Neuronal stem cell (in vitro differentiated cells): ENCODE measurements around the gene ULK4.
A peak's percentile ranks its signal among the peaks of the same experiment; 100 is the strongest.
"Not testable (repeated sequence)": the region's sequence is repeated elsewhere in the genome, so short reads cannot be mapped to it uniquely, and the experiment has no call there.

ENCODE experiments used
- DNase-seq: peaks from one replicate; pipeline ENCODE4 v3.0.0-alpha.2; 2013; ENCODE audit warnings: low spot score
- H2AFZ ChIP-seq: one replicate; pipeline ENCODE4 v1.6.1; 2013; ENCODE audit warnings: mild to moderate bottlenecking, low read length, inconsistent platforms
- H2AK5ac ChIP-seq: 2 replicates; pipeline ENCODE4 v1.6.1; 2013; ENCODE audit warnings: low read depth, mild to moderate bottlenecking, inconsistent platforms, low read length, moderate library complexity, mixed read lengths
- H2BK120ac ChIP-seq: 2 replicates; pipeline ENCODE4 v1.6.1; 2013; ENCODE audit warnings: low read depth, mild to moderate bottlenecking, inconsistent platforms, low read length, moderate library complexity, mixed read lengths
- H2BK12ac ChIP-seq: one replicate; pipeline ENCODE4 v1.6.1; 2013; ENCODE audit warnings: low read length, inconsistent platforms
- H2BK15ac ChIP-seq: 2 replicates; pipeline ENCODE4 v1.6.1; 2013; ENCODE audit warnings: mild to moderate bottlenecking, low read length, inconsistent platforms, mixed read lengths
- H2BK5ac ChIP-seq: one replicate; pipeline ENCODE4 v1.6.1; 2013; ENCODE audit warnings: inconsistent platforms, mild to moderate bottlenecking, low read length, moderate library complexity
- H3K14ac ChIP-seq: one replicate; pipeline ENCODE4 v1.6.1; 2013; ENCODE audit warnings: low read length, inconsistent platforms
- H3K18ac ChIP-seq: 2 replicates; pipeline ENCODE4 v1.6.1; 2013; ENCODE audit warnings: low read length, inconsistent platforms
- H3K23ac ChIP-seq: 2 replicates; pipeline ENCODE4 v1.6.1; 2013; ENCODE audit warnings: low read depth, mild to moderate bottlenecking, mixed read lengths, low read length, inconsistent platforms; ENCODE audit not compliant: poor library complexity
- H3K27ac ChIP-seq: replicated peaks from 3 replicates; pipeline ENCODE4 v1.5.1; 2013; ENCODE audit warnings: low read length, inconsistent platforms
- H3K27me3 ChIP-seq, 3 experiments: 2 replicates each; pipeline ENCODE4 v1.6.1; 2013; ENCODE audit warnings: low read length in 3 of 3, mild to moderate bottlenecking in 2 of 3, inconsistent platforms in 1 of 3, low read depth in 1 of 3, mixed read lengths in 1 of 3, moderate library complexity in 1 of 3; ENCODE audit not compliant: control insufficient read depth in 3 of 3, insufficient read depth in 3 of 3
- H3K36me3 ChIP-seq, 2 donors: replicated peaks in 1 of 2; 2 replicates each; pipeline ENCODE4 v1.6.1; 2013; ENCODE audit warnings: low read length in 2 of 2; ENCODE audit not compliant: control insufficient read depth in 2 of 2, insufficient read depth in 2 of 2
- H3K4ac ChIP-seq: 2 replicates; pipeline ENCODE4 v1.6.1; 2013; ENCODE audit warnings: inconsistent platforms, mild to moderate bottlenecking, low read length, moderate library complexity
- H3K4me1 ChIP-seq, 2 donors: 1 replicate in 1 of 2; 2 replicates in 1 of 2; pipeline ENCODE4 v1.6.1; 2013; ENCODE audit warnings: low read length in 2 of 2, low read depth in 1 of 2; ENCODE audit not compliant: control insufficient read depth in 2 of 2, insufficient read depth in 1 of 2
- H3K4me2 ChIP-seq: one replicate; pipeline ENCODE4 v1.6.1; 2013; ENCODE audit warnings: mild to moderate bottlenecking, low read length, inconsistent platforms; ENCODE audit not compliant: insufficient read depth, poor library complexity, severe bottlenecking
- H3K4me3 ChIP-seq, 2 donors: 2 replicates each; pipeline ENCODE4 v1.5.1; 2013; ENCODE audit warnings: low read length in 2 of 2, mild to moderate bottlenecking in 2 of 2, inconsistent platforms in 1 of 2, moderate library complexity in 1 of 2
- H3K79me1 ChIP-seq: one replicate; pipeline ENCODE4 v1.6.1; 2013; ENCODE audit warnings: low read depth, mild to moderate bottlenecking, inconsistent platforms, low read length, moderate library complexity
- H3K9ac ChIP-seq: one replicate; pipeline ENCODE4 v1.6.1; 2013; ENCODE audit warnings: mild to moderate bottlenecking, low read depth, low read length, inconsistent platforms; ENCODE audit not compliant: poor library complexity
- H3K9me3 ChIP-seq, 2 donors: replicated peaks in 1 of 2; 2 replicates each; pipeline versions ENCODE3 to v1.6.1; 2013; ENCODE audit warnings: low read length in 2 of 2, mild to moderate bottlenecking in 2 of 2, inconsistent platforms in 1 of 2, low read depth in 1 of 2, mixed read lengths in 1 of 2, moderate library complexity in 1 of 2; ENCODE audit not compliant: control insufficient read depth in 2 of 2, insufficient read depth in 1 of 2
- H4K8ac ChIP-seq: one replicate; pipeline ENCODE4 v1.6.1; 2013; ENCODE audit warnings: low read depth, mild to moderate bottlenecking, inconsistent platforms, low read length, moderate library complexity
- H4K91ac ChIP-seq: one replicate; pipeline ENCODE4 v1.6.1; 2013; ENCODE audit warnings: low read length, low read depth, mild to moderate bottlenecking, inconsistent platforms; ENCODE audit not compliant: poor library complexity
- WGBS, 2 donors: extraction: QIAGEN DNeasy Blood & Tissue Kit; methylation state at CpG; one replicate each; pipeline ENCODE4 v1.1.7; 2013; ENCODE audit warnings: missing lambda C conversion rate in 2 of 2, mixed read lengths in 1 of 2; ENCODE audit not compliant: insufficient read length in 2 of 2, insufficient replicate concordance in 1 of 2; ENCODE audit errors: extremely low coverage in 2 of 2; 5-methylcytosine and 5-hydroxymethylcytosine counted together

ULK4 gene

DNA sequence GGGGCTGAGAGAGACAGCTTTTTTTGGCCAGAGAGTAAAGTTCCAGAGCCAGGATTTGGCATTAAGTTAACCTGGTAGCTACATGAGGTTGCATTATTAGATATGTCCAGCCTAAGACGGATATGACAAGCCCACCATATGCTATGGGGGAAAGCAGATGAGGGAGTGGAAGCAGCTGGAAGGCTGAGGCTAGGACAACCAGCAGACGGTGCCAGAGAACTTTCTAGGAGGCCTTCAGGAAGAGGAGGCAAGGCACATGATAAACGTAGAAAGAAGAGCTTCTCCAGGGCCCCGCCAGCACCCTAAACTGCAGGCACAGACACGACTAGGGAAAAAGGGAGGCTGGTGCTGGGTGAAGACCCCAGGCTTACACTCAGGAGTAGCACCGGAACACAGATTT, 675.6 kb downstream of the ULK4 start:
- H3K9me3 ChIP-seq = no peaks in the 10 kb centered on the region

DNA sequence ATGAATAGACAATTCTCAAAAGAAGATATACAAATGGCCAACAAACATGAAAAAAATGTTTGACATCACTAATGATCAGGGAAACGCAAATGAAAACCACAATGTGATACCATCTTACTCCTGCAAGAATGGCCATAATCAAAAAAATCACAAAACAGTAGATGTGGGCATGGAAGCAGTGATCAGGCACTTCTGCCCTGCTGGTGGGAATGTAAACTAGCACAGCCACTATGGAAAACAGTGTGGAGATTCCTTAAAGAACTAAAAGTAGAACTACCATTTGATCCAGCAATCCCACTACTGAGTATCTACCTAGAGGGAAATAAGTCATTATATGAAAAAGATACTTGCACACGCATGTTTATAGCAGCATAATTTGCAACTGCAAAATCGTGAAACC, 677.0 kb downstream of the ULK4 start:
- H3K79me1 ChIP-seq, H4K8ac ChIP-seq, H3K4me3 ChIP-seq, H2BK12ac ChIP-seq, H2BK5ac ChIP-seq, H3K27me3 ChIP-seq, H3K23ac ChIP-seq, H2AFZ ChIP-seq, H3K14ac ChIP-seq, H2BK15ac ChIP-seq, DNase-seq, H3K9me3 ChIP-seq, H2BK120ac ChIP-seq, H3K18ac ChIP-seq, H2AK5ac ChIP-seq, H3K4me2 ChIP-seq, H3K4me1 ChIP-seq, H3K4ac ChIP-seq, H4K91ac ChIP-seq, H3K9ac ChIP-seq, H3K27ac ChIP-seq, H3K36me3 ChIP-seq: not testable (repeated sequence)
- WGBS, 2 donors = no CpG with 5 or more reads among the region's 3 CpGs

More for the DNA sequence above, 675.6 kb downstream of the ULK4 start:
- Histone ChIP-seq H2AK5ac (no peak overlapping the region), H2AFZ (no peak overlapping the region), H2BK5ac (no peak overlapping the region), H2BK15ac (no peak overlapping the region), H3K4me2 (no peak overlapping the region), H3K23ac (no peak overlapping the region), H3K79me1 (no peaks in the 10 kb centered on the region), H3K27ac (no peak overlapping the region), H3K9ac (no peak overlapping the region), H4K8ac (no peak overlapping the region), H3K4ac (no peak overlapping the region), H3K4me3 (no peak overlapping the region), H3K18ac (no peak overlapping the region), H3K27me3 (no peaks in the 10 kb centered on the region), H2BK12ac (no peak overlapping the region), H3K36me3 (no peaks in the 10 kb centered on the region), H3K14ac (no peak overlapping the region), H4K91ac (no peak overlapping the region), H3K4me1 (no peaks in the 10 kb centered on the region), H2BK120ac (no peak overlapping the region)
- WGBS, 2 donors = no CpG with 5 or more reads among the region's 6 CpGs
- no peak for DNase-seq

DNA sequence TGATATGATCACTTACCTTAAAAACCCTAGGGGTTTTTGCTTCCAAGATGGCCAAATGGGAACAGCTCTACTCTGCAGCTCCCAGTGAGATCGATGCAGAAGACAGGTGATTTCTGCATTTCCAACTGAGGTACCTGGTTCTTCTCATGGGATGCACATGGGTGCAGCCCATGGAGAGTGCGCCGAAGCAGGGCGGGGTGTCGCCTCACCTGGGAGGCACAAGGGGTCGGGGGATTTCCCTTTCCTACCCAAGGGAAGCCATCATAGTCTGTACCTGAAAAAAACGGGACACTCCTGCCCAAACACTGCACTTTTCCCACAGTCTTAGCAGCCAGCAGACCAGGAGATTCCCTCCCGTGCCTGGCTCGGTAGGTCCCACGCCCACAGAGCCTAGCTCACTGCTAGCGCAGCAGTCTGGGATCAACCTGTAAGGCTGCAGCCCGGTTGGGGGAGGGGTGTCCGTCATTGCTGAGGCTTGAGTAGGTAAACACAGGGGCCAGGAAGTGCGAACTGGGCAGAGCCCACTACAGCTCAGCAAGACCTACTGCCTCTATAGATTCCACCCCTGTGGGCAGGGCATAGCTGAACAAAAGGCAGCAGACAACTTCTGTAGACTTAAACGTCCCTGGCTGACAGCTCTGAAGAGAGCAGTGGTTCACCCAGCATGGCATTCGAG, 684.0 kb downstream of the ULK4 start:
- Histone ChIP-seq H2AFZ (no peak overlapping the region), H2AK5ac (peak overlapping the region; percentile 79), H3K18ac (peak overlapping the region; percentile 85), H3K4me2 (no peak overlapping the region), H3K23ac (peak overlapping the region; percentile 95), H2BK120ac (no peak overlapping the region), H3K4ac (no peak overlapping the region), H2BK12ac (peak overlapping the region; percentile 46), H2BK5ac (peak overlapping the region; percentile 3), H3K9ac (no peak overlapping the region), H3K27me3 (no peaks in the 10 kb centered on the region), H4K91ac (no peak overlapping the region), H2BK15ac (no peak overlapping the region), H4K8ac (peak overlapping the region; percentile 86), H3K9me3 (no peaks in the 10 kb centered on the region), H3K36me3 (no peaks in the 10 kb centered on the region), H3K27ac (no peak overlapping the region), H3K14ac (peak overlapping the region; percentile 63), H3K79me1 (peaks cover 2% of the 10 kb centered on the region), H3K4me3 (no peak overlapping the region), H3K4me1 (peaks cover 0 to 7% of the 10 kb centered on the region in 2 donors)
- no CpG with 5 or more reads among the region's 16 CpGs for WGBS, 2 donors
- no peak for DNase-seq

DNA sequence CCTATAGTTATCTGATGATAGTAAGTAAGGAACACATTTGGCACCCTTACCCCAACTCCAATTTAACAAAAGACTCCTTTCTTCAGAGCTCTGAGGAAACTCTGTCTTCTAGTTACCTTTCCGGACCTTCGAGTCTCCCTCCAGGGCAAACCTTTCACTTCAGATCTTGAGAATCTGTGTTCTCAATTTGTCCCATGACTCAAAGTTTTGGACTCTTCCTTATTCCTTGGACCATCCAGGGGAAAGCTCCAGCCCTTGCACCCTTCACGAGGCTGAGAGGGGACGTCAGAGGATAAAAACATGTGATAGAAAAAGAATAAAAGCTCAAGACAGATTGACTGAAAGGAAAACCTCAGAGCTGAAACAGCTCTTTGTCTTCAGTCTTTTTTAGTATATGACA, 685.7 kb downstream of the ULK4 start:
- no peak for DNase-seq
- Histone ChIP-seq H3K4ac (no peak overlapping the region), H3K23ac (no peak overlapping the region), H2BK12ac (no peak overlapping the region), H3K14ac (no peak overlapping the region), H2BK15ac (no peak overlapping the region), H3K4me2 (no peak overlapping the region), H2BK120ac (no peak overlapping the region), H2BK5ac (no peak overlapping the region), H3K9ac (no peak overlapping the region), H3K9me3 (no peaks in the 10 kb centered on the region), H3K27me3 (no peaks in the 10 kb centered on the region), H2AK5ac (no peak overlapping the region), H3K4me1 (peaks cover 0 to 7% of the 10 kb centered on the region in 2 donors), H3K79me1 (peaks cover 2% of the 10 kb centered on the region), H2AFZ (no peak overlapping the region), H3K36me3 (no peaks in the 10 kb centered on the region), H4K8ac (no peak overlapping the region), H4K91ac (no peak overlapping the region), H3K18ac (no peak overlapping the region), H3K27ac (no peak overlapping the region), H3K4me3 (no peak overlapping the region)
- WGBS, 2 donors = no CpG with 5 or more reads among the region's 4 CpGs
